Inferior parietal cortex (tissue), 1 donor: Measurements from ENCODE around the gene WDR81.
"Not testable (repeated sequence)": the region's sequence is repeated elsewhere in the genome, so short reads cannot be mapped to it uniquely, and the experiment has no call there.

Experiments
- DNase-seq: peaks from one replicate; pipeline ENCODE4 v3.0.0-alpha.2; 2016; ENCODE audit errors: extremely low spot score

WDR81 gene

GRCh38 chr17:1730326-1731193 lies 6.1 kb downstream of the WDR81 start:
- no peak for DNase-seq

DNA sequence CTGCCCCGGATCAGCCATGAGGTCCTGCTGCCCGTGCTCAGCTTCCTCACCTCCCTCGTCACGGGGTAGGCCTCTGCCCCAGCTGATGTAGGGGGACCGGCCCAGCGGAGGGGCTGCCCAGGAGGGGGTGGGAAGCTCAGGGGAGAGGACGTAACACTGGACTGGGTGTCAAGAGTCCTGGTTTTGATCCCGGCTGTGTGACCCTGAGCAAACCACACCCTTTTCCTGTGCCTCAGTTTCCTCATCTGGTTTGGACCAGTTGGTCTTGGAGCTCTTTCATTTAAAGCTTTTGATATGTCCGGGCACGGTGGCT lies 6.6 kb downstream of the WDR81 start:
- no peak for DNase-seq

DNA sequence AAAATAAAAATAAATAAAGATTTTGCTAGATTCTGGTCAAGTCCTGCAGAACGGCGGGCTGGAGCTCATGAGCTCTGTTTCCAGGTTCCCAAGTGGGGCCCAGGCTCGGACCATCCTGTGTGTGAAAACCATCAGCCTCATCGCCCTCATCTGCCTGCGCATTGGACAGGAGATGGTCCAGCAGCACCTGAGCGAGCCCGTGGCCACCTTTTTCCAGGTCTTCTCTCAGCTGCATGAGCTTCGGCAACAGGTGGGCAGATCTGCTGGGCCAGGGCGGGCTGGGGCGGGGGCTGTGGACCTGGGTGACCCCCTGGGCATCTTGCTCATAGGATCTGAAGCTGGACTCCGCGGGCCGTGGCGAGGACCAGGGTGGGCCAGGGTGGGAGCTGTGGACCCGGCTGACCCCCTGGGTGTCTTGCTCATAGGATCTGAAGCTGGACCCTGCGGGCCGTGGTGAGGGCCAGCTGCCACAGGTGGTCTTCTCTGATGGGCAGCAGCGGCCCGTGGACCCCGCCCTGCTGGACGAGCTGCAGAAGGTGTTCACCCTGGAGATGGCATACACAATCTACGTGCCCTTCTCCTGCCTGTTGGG lies 7.8 kb downstream of the WDR81 start:
- no peak for DNase-seq

GRCh38 chr17:1732833-1733321 lies 8.4 kb downstream of the WDR81 start:
- no peak for DNase-seq

GRCh38 chr17:1733759-1734158 lies 9.3 kb downstream of the WDR81 start:
- no peak for DNase-seq

- DNase-seq: no peak
Observed at GRCh38 chr17:1735418-1735817, 10.9 kb downstream of the WDR81 start.

- no peak for DNase-seq
Observed at GRCh38 chr17:1735834-1736347, 11.4 kb downstream of the WDR81 start.

- peak; percentile 39 for DNase-seq
Observed at GRCh38 chr17:1736348-1737281, 12.1 kb downstream of the WDR81 start.

GRCh38 chr17:1737531-1738291 lies 13.2 kb downstream of the WDR81 start:
- DNase-seq: no peak

GRCh38 chr17:1741899-1742298 lies 17.4 kb downstream of the WDR81 start:
- DNase-seq: not testable (repeated sequence)

GRCh38 chr17:1742371-1743087 lies 18.0 kb downstream of the WDR81 start, which contains the start of gene SERPINF2:
Gene SERPINF2, plus strand, starts transcription at chr17:1742871. Its CDS starts 2,125 bp downstream, at chr17:1744996.
- no peak for DNase-seq

- no peak for DNase-seq
Observed at GRCh38 chr17:1743088-1743439, 18.6 kb downstream of the WDR81 start.

- DNase-seq: no peak
Observed at GRCh38 chr17:1744551-1745512, 20.3 kb downstream of the WDR81 start.

GRCh38 chr17:1745513-1746020 lies 21.1 kb downstream of the WDR81 start:
- DNase-seq: no peak

- no peak for DNase-seq
Observed at GRCh38 chr17:1746975-1747543, 22.6 kb downstream of the WDR81 start.

DNA sequence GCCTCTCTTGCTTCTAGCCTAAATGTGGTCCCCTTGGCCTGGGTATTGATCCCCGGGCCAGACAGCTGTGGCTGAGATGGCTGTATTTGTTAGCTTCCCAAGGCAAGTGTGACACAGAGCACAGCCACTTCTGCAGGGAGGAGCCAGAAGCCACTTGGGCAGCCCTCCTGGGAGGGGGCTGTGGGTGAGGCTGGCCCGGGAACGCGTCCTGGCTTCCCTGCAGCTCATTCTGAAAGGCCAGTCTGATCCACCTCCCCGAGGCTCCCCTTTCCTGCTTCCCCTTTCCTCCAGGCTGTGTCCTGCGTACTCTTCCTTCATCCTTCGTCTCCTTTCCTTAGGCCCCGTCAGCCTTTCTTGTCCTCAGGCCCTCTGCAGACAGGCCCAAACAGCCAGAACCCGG lies 26.1 kb downstream of the WDR81 start:
- DNase-seq: no peak

GRCh38 chr17:1752425-1753262 lies 28.1 kb downstream of the WDR81 start:
- no peak for DNase-seq
